ENCODE results near the gene HDHD5. TPM values are rescaled to one million over a fixed set of nuclear protein-coding genes. Genes with fewer than 3 reads are reported as not detected.

Gene HDHD5
- total and polyA plus RNA-seq, 2 experiments from 2014 or later: 131 to 164 TPM

DNA sequence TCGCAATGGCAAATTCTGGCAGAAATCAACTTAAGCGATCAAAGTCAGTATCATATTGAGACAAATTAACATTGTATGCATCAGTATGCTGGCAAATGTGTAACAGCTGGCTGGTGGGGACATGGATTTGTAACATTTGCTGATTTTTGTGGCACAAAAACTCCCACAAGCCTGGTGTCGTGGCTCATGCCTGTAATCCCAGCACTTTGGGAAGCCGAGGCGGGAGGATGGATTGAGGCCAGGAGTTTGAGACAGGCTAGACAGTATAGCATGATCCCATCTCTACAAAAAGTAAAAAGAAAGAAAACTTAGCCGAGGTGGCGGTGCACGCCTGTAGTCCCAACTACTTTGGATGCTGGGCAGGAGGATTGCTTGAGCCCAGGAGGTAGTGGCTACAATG lies 17.6 kb upstream of the HDHD5 start:
- Histone ChIP-seq H3K27ac (no peak overlapping the region), H3K27me3 (no peaks in the 10 kb centered on the region), H3K4me1 (ENCODE audit: low read depth) (peaks cover 9% of the 10 kb centered on the region), H3K36me3 (no peaks in the 10 kb centered on the region), H3K9me3 (ENCODE audit: low read depth) (no peaks in the 10 kb centered on the region), H3K4me3 (no peak overlapping the region)
- TF ChIP-seq, protein P1, sequence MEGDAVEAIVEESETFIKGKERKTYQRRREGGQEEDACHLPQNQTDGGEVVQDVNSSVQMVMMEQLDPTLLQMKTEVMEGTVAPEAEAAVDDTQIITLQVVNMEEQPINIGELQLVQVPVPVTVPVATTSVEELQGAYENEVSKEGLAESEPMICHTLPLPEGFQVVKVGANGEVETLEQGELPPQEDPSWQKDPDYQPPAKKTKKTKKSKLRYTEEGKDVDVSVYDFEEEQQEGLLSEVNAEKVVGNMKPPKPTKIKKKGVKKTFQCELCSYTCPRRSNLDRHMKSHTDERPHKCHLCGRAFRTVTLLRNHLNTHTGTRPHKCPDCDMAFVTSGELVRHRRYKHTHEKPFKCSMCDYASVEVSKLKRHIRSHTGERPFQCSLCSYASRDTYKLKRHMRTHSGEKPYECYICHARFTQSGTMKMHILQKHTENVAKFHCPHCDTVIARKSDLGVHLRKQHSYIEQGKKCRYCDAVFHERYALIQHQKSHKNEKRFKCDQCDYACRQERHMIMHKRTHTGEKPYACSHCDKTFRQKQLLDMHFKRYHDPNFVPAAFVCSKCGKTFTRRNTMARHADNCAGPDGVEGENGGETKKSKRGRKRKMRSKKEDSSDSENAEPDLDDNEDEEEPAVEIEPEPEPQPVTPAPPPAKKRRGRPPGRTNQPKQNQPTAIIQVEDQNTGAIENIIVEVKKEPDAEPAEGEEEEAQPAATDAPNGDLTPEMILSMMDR (IDR thresholded peaks at IDR 0.05; ENCODE audit: low read depth, low read length): no peak
- no peak for DNase-seq (ENCODE audit: low read depth in 1 of 2, low spot score in 1 of 2)

DNA sequence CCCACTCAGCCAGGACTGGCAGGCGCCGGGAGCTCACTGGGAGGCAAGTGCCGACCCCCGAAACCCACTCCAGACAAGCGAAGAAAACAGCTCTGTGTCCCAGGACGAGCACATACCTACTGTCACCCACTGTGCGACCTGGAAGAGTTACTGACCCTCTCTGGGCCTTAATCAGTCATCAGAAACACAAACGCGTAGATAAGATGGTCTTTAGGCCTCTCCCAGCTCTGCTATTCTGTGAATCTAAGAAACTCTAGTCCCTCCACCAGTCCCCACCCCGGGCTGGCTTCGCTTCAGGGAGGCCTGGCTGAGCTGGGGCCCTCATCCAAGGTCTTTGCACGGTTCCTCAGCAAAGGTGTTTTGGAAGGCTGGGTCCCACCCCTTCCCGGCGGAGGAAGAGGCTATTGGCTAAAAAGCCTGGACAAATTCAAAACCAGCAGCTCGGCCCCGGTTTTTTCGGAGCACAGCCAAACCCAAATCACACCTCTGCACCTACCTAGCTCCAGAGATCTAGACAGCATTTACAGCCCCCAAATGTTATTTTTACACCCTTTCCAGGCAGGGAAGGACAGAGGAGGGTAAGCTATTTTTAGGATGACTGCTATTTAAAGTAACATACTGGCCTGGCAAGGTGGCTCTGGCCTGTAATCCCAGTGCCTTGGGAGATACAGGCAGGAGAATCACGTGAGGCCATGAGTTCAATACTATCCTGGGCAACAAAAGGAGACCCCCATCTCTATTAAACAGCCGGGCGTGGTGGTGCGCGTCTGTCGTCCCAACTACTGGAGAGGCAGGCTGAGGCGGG lies 13.2 kb upstream of the HDHD5 start:
- H3K27me3 ChIP-seq: no peaks in the 10 kb centered on the region
- no peaks in the 10 kb centered on the region for H3K36me3 ChIP-seq
- H3K9me3 ChIP-seq (ENCODE audit: low read depth): no peaks in the 10 kb centered on the region
- DNase-seq (ENCODE audit: low read depth in 1 of 2, low spot score in 1 of 2): peak in 1 of 2 donors; percentile 64
- H3K27ac ChIP-seq: peak overlapping the region; percentile 83
- TF ChIP-seq, protein P1 (IDR thresholded peaks at IDR 0.05; ENCODE audit: low read depth, low read length): no peak
- H3K4me1 ChIP-seq (ENCODE audit: low read depth): peaks cover 9% of the 10 kb centered on the region
- peak overlapping the region; percentile 61 for H3K4me3 ChIP-seq

DNA sequence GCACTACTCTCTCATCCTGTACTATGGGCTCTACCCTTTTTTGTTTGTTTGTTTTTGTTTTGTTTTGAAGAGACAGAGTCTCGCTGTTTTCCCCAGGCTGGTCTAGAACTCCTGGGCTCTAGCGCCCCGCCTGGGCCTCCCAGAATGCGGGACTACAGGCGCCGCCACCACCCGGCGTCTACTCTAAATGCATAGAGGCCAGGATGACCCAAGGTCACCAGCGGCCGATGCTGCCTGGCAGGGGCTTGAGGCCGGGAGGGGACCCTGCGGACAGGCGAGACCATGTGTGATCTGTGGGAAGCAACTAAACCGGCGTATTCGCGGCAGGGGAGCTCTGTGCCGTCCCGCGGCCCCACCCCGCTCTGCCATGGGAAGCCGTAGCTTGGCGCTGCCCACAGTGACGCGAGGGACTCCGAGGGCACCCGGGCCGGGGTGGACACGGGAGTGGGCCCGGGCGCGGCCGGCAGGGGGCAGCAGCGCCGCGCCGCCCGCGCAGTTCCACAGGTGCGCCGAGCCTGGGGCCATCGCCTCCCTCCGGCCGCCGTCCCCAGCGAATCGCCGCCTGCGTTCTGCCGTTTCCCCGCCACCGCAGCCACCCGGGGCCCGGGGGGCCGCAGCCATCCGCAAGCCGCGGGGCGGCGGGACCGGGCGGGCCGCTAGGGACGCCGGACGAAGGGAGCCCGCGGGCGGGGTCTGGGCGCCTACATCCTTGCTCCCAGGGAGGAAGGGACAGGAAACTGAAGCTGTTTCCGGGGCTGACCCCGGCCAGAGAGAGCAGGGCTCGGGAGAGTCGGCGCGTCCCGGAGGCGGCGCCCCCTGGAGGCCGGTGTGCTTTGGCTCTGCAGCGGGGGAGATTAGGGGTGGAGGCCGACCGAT lies 12.3 kb upstream of the HDHD5 start:
- Histone ChIP-seq H3K27me3 (no peaks in the 10 kb centered on the region), H3K36me3 (no peaks in the 10 kb centered on the region), H3K4me3 (peak overlapping the region; percentile 61), H3K27ac (peak overlapping the region; percentile 83), H3K4me1 (ENCODE audit: low read depth) (peaks cover 9% of the 10 kb centered on the region), H3K9me3 (ENCODE audit: low read depth) (no peaks in the 10 kb centered on the region)
- DNase-seq (ENCODE audit: low read depth in 1 of 2, low spot score in 1 of 2): peak; percentile 92 to 94
- TF ChIP-seq, protein P1 (IDR thresholded peaks at IDR 0.05; ENCODE audit: low read depth, low read length): peak; percentile 77

DNA sequence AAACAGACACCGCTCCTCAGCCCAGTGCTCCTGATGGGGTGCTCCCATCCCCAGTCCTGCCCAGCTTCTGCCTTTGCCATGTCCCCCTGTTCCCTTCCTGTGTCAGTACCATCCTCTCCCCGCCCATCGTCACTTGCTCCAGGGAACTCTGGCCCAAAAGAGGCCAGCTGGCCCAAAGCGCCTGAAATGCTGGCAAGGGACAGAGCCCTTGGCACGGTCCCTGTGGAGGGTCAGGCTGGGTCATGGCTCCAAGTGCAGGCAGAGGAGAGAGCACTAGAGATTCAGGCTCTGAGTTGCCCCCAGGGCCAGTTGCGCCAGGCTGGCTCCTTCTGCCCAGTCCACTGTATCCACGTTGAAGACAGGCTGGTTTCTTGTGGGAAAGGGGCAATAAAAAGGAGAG lies 8.4 kb upstream of the HDHD5 start:
- Histone ChIP-seq H3K4me1 (ENCODE audit: low read depth) (peaks cover 3% of the 10 kb centered on the region), H3K27ac (no peak overlapping the region), H3K9me3 (ENCODE audit: low read depth) (no peaks in the 10 kb centered on the region), H3K36me3 (no peaks in the 10 kb centered on the region), H3K27me3 (no peaks in the 10 kb centered on the region), H3K4me3 (no peak overlapping the region)
- no peak for DNase-seq (ENCODE audit: low read depth in 1 of 2, low spot score in 1 of 2)
- TF ChIP-seq, protein P1 (IDR thresholded peaks at IDR 0.05; ENCODE audit: low read depth, low read length): no peak

DNA sequence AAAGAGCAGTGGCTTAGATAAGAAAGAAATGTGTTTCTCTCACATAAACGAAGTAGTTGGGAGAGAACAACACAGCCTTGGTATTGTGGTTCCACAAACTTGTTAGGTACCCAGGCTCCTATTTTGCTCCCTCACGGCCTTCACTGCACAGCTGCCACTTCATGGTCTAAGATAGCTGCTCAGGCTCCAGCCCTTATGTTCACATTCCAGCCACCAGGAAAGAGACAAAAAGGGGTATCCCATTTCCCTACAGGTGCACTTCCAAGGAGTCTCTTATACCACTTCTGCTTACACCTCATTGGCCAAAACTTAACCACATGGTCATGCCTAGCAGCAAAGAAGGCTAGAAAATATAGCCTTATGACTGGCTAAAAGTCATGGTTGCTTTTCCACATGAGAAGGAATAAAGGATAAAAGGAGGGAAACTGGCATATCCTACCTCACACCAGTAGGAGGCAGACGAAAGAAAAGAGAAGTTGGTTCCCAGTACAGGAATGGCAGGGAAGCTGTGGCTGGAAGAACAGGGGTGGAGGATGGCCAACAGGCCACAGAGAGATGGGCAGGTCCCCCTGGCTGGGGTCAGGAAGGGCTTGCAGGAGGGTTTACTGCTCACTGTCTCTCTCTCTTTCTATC lies 5.4 kb upstream of the HDHD5 start:
- Histone ChIP-seq H3K4me1 (ENCODE audit: low read depth) (no peaks in the 10 kb centered on the region), H3K27ac (no peak overlapping the region), H3K27me3 (no peaks in the 10 kb centered on the region), H3K36me3 (no peaks in the 10 kb centered on the region), H3K9me3 (ENCODE audit: low read depth) (no peaks in the 10 kb centered on the region), H3K4me3 (no peak overlapping the region)
- TF ChIP-seq, protein P1 (IDR thresholded peaks at IDR 0.05; ENCODE audit: low read depth, low read length): peak; percentile 23
- no peak for DNase-seq (ENCODE audit: low read depth in 1 of 2, low spot score in 1 of 2)
